Liver (tissue), 9 donors: ENCODE measurements around the gene TSHZ2. TPM values are rescaled to one million over a fixed set of nuclear protein-coding genes. Genes with fewer than 3 reads are reported as not detected.

Experiments
- DNase-seq: peaks from one replicate; pipeline ENCODE4 v3.0.0-alpha.2; 2017; ENCODE audit warnings: low spot score
- H3K27ac ChIP-seq, 2 donors: one replicate each; pipeline ENCODE4 v1.7.0; 2013; ENCODE audit warnings: inconsistent platforms in 2 of 2, low read length in 2 of 2, control low read depth in 1 of 2, low read depth in 1 of 2, mild to moderate bottlenecking in 1 of 2
- H3K27me3 ChIP-seq, 4 donors: one replicate each; pipeline versions ENCODE4 v1.6.1 to v1.7.0; 2013; ENCODE audit warnings: low read length in 3 of 4, inconsistent platforms in 1 of 4, mild to moderate bottlenecking in 1 of 4, moderate library complexity in 1 of 4; ENCODE audit not compliant: control insufficient read depth in 4 of 4, insufficient read depth in 4 of 4
- H3K36me3 ChIP-seq, 4 donors: one replicate each; pipeline versions ENCODE4 v1.6.1 to v1.7.0; 2013; ENCODE audit warnings: low read length in 3 of 4, mild to moderate bottlenecking in 3 of 4, low read depth in 1 of 4, moderate library complexity in 1 of 4; ENCODE audit not compliant: control insufficient read depth in 4 of 4, insufficient read depth in 3 of 4
- H3K4me1 ChIP-seq, 4 donors: one replicate each; pipeline versions ENCODE4 v1.6.1 to v1.7.0; 2013; ENCODE audit warnings: low read length in 3 of 4, mild to moderate bottlenecking in 3 of 4, moderate library complexity in 1 of 4; ENCODE audit not compliant: control insufficient read depth in 4 of 4, insufficient read depth in 4 of 4
- H3K4me3 ChIP-seq, 3 donors: one replicate each; pipeline versions ENCODE4 v1.6.1 to v1.7.0; 2013; ENCODE audit warnings: low read length in 3 of 3, control low read depth in 1 of 3, low read depth in 1 of 3, mild to moderate bottlenecking in 1 of 3
- H3K9ac ChIP-seq, 2 donors: one replicate each; pipeline ENCODE4 v1.7.0; 2013; ENCODE audit warnings: low read length in 2 of 2, mild to moderate bottlenecking in 2 of 2, moderate library complexity in 2 of 2, control low read depth in 1 of 2, low read depth in 1 of 2
- H3K9me3 ChIP-seq, 4 donors: one replicate each; pipeline versions ENCODE4 v1.6.1 to v1.7.0; 2013; ENCODE audit warnings: low read length in 3 of 4; ENCODE audit not compliant: control insufficient read depth in 4 of 4
- EGR1 ChIP-seq, 2 donors: IDR thresholded peaks; 2 replicates each; pipeline ENCODE4 v1.6.1; 2016 to 2018; ENCODE audit warnings: antibody characterized with exemption in 2 of 2, low read depth in 2 of 2
- FOXA1 ChIP-seq: IDR thresholded peaks from 2 replicates; pipeline ENCODE4 v1.6.1; 2016; ENCODE audit warnings: antibody characterized with exemption
- FOXA2 ChIP-seq: IDR thresholded peaks from 2 replicates; pipeline ENCODE4 v1.6.1; 2016; ENCODE audit warnings: antibody characterized with exemption
- GABPA ChIP-seq, 2 donors: IDR thresholded peaks in 1 of 2; conservative IDR thresholded peaks in 1 of 2; 2 replicates each; pipeline ENCODE4 v1.6.1; 2016; ENCODE audit warnings: antibody characterized with exemption in 2 of 2, mild to moderate bottlenecking in 1 of 2, moderate library complexity in 1 of 2
- HNF4A ChIP-seq, 2 donors: conservative IDR thresholded peaks; 2 replicates each; pipeline ENCODE4 v1.6.1; 2016; ENCODE audit warnings: antibody characterized with exemption in 2 of 2, mild to moderate bottlenecking in 2 of 2
- HNF4G ChIP-seq: IDR thresholded peaks from 2 replicates; pipeline ENCODE4 v1.6.1; 2016; ENCODE audit warnings: antibody characterized with exemption
- JUND ChIP-seq, 2 donors: IDR thresholded peaks; 2 replicates each; pipeline ENCODE4 v1.6.1; 2016; ENCODE audit warnings: antibody characterized with exemption in 2 of 2
- NR2F2 ChIP-seq: IDR thresholded peaks from 2 replicates; pipeline ENCODE4 v1.6.1; 2016; ENCODE audit warnings: antibody characterized with exemption
- RAD21 ChIP-seq, 2 donors: IDR thresholded peaks; 2 replicates each; pipeline ENCODE4 v1.6.1; 2016; ENCODE audit warnings: antibody characterized with exemption in 2 of 2, mild to moderate bottlenecking in 2 of 2
- RXRA ChIP-seq, 2 donors: IDR thresholded peaks; 2 replicates each; pipeline ENCODE4 v1.6.1; 2017 to 2018; ENCODE audit warnings: antibody characterized with exemption in 2 of 2, mild to moderate bottlenecking in 1 of 2
- SP1 ChIP-seq: IDR thresholded peaks from 2 replicates; pipeline ENCODE4 v1.6.1; 2018; ENCODE audit warnings: antibody characterized with exemption, mild to moderate bottlenecking
- TAF1 ChIP-seq: conservative IDR thresholded peaks from 2 replicates; pipeline ENCODE4 v1.6.1; 2016; ENCODE audit warnings: antibody characterized with exemption, mild to moderate bottlenecking
- YY1 ChIP-seq: IDR thresholded peaks from 2 replicates; pipeline ENCODE4 v1.6.1; 2016; ENCODE audit warnings: antibody characterized with exemption, mild to moderate bottlenecking
- WGBS: extraction: QIAGEN DNeasy Blood & Tissue Kit; methylation state at CpG from one replicate; pipeline ENCODE4 v1.1.7; 2013; 5-methylcytosine and 5-hydroxymethylcytosine counted together
- polyA plus RNA-seq, 2 donors: library from polyadenylated mRNA; stranded (reverse) in 1 of 2; unstranded in 1 of 2; fragments of 200-250 nt in 1 of 2; fragments of >200 nt in 1 of 2; fragmentation: Nextera tagmentation in 1 of 2; extraction: Ambion mirVana in 1 of 2; gene quantifications; one replicate each; pipeline versions ENCODE4 v1.2.1 to v1.2.3, GENCODE V29; 2013 to 2015
- total RNA-seq, 2 donors: library from RNA; depleted of rRNA; stranded (reverse); fragments of >200 nt; gene quantifications; one replicate each; pipeline ENCODE4 v1.2.3, GENCODE V29; 2014
- TF ChIP-seq, protein P1 (sequence below): IDR thresholded peaks from 2 replicates; pipeline ENCODE4 v1.6.1; 2016; ENCODE audit warnings: antibody characterized with exemption
- TF ChIP-seq, protein P2 (sequence below): IDR thresholded peaks from 2 replicates; pipeline ENCODE4 v1.6.1; 2016; ENCODE audit warnings: antibody characterized with exemption, mild to moderate bottlenecking
- TF ChIP-seq, protein P3 (sequence below): fragments of 150-350 bp; IDR thresholded peaks from 2 replicates; pipeline ENCODE4 v1.5.1; 2017; ENCODE audit warnings: improper control_type of control experiment, low read depth, low read length; ENCODE audit not compliant: missing input control
- TF ChIP-seq, protein P4 (sequence below): IDR thresholded peaks from 2 replicates; pipeline ENCODE4 v1.6.1; 2016; ENCODE audit warnings: antibody characterized with exemption
- TF ChIP-seq, protein P5 (sequence below): IDR thresholded peaks from 2 replicates; pipeline ENCODE4 v1.6.1; 2016; ENCODE audit warnings: antibody characterized with exemption
- donor health status: healthy.
- donor health status: healthy.
- donor health status: healthy.
- donor health status: healthy.
- donor health status: healthy.

The TSHZ2 gene
- total and polyA plus RNA-seq, 4 donors, result 2.9 to 11.3 (median 7.8) TPM

DNA sequence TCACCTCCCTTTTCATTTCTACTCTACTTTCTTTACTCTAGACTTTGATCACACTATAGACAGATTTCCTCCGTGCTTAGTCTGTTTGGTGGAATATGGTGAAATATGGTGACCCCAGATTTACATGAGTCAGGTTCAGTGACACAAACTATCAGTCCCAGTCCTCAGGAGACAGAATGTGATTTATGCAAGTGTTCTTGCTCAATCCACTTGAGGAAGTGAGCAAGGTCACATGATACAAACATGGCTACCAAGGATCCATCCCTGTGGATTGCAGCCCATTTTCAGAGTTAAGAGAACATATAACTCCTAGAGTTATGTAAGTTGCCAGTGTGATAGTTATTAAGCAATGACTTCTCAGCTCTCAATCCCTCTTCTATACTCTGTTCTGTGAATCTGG is 23.7 kb upstream of the TSHZ2 start:
- Histone ChIP-seq H3K4me3 (no peak overlapping the region), H3K4me1 (peaks cover 0 to 19% (median 3%) of the 10 kb centered on the region in 4 donors), H3K27me3 (no peaks in the 10 kb centered on the region), H3K36me3 (no peaks in the 10 kb centered on the region), H3K9me3 (no peaks in the 10 kb centered on the region), H3K27ac (no peak overlapping the region), H3K9ac (no peak overlapping the region)
- TF ChIP-seq FOXA2 (no peak), HNF4A (conservative IDR thresholded peaks at IDR 0.05) (no peak), SP1 (no peak), RXRA (IDR thresholded peaks at IDR 0.05) (no peak), GABPA (IDR thresholded peaks at IDR 0.05 in 1 of 2, conservative IDR thresholded peaks at IDR 0.05 in 1 of 2) (no peak), RAD21 (IDR thresholded peaks at IDR 0.05) (no peak), YY1 (no peak), HNF4G (no peak)
- TF ChIP-seq, protein P1, sequence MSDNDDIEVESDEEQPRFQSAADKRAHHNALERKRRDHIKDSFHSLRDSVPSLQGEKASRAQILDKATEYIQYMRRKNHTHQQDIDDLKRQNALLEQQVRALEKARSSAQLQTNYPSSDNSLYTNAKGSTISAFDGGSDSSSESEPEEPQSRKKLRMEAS, result no peak
- TF ChIP-seq, protein P2, sequence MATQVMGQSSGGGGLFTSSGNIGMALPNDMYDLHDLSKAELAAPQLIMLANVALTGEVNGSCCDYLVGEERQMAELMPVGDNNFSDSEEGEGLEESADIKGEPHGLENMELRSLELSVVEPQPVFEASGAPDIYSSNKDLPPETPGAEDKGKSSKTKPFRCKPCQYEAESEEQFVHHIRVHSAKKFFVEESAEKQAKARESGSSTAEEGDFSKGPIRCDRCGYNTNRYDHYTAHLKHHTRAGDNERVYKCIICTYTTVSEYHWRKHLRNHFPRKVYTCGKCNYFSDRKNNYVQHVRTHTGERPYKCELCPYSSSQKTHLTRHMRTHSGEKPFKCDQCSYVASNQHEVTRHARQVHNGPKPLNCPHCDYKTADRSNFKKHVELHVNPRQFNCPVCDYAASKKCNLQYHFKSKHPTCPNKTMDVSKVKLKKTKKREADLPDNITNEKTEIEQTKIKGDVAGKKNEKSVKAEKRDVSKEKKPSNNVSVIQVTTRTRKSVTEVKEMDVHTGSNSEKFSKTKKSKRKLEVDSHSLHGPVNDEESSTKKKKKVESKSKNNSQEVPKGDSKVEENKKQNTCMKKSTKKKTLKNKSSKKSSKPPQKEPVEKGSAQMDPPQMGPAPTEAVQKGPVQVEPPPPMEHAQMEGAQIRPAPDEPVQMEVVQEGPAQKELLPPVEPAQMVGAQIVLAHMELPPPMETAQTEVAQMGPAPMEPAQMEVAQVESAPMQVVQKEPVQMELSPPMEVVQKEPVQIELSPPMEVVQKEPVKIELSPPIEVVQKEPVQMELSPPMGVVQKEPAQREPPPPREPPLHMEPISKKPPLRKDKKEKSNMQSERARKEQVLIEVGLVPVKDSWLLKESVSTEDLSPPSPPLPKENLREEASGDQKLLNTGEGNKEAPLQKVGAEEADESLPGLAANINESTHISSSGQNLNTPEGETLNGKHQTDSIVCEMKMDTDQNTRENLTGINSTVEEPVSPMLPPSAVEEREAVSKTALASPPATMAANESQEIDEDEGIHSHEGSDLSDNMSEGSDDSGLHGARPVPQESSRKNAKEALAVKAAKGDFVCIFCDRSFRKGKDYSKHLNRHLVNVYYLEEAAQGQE, result no peak
- TF ChIP-seq, protein P3, sequence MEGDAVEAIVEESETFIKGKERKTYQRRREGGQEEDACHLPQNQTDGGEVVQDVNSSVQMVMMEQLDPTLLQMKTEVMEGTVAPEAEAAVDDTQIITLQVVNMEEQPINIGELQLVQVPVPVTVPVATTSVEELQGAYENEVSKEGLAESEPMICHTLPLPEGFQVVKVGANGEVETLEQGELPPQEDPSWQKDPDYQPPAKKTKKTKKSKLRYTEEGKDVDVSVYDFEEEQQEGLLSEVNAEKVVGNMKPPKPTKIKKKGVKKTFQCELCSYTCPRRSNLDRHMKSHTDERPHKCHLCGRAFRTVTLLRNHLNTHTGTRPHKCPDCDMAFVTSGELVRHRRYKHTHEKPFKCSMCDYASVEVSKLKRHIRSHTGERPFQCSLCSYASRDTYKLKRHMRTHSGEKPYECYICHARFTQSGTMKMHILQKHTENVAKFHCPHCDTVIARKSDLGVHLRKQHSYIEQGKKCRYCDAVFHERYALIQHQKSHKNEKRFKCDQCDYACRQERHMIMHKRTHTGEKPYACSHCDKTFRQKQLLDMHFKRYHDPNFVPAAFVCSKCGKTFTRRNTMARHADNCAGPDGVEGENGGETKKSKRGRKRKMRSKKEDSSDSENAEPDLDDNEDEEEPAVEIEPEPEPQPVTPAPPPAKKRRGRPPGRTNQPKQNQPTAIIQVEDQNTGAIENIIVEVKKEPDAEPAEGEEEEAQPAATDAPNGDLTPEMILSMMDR, result no peak
- DNase-seq, result no peak
- WGBS, result 83% methylated on average over 1 of the region's 1 CpG

DNA sequence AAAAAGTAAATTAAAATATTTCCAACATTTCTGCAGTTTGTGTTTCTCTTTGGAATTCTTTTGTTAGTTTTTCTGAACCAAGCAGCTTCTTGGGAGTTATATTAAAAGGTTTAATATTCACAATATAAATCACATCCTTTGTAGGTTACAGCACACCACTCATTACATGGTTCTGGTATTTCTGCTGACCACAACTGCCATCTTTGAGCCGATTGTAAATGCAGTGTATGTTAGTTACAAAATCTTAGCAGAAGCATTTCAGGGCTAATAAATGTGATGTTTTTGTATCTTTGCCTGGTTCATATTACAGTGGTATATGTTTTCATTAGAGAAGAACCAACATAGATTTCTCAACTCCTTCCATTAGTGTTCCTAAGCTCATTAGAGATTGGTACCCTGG is 19.1 kb upstream of the TSHZ2 start:
- WGBS, result 92% methylated on average over 1 of the region's 1 CpG
- H3K9me3 ChIP-seq, result no peaks in the 10 kb centered on the region
- H3K27me3 ChIP-seq, result no peaks in the 10 kb centered on the region
- H3K27ac ChIP-seq, result no peak overlapping the region
- no peak for DNase-seq
- H3K36me3 ChIP-seq, result no peaks in the 10 kb centered on the region
- no peak overlapping the region for H3K4me3 ChIP-seq
- no peaks in the 10 kb centered on the region for H3K4me1 ChIP-seq
- H3K9ac ChIP-seq, result no peak overlapping the region
- no peak for TF ChIP-seq FOXA2
- TF ChIP-seq, protein P4, sequence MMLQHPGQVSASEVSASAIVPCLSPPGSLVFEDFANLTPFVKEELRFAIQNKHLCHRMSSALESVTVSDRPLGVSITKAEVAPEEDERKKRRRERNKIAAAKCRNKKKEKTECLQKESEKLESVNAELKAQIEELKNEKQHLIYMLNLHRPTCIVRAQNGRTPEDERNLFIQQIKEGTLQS, result no peak
- TF ChIP-seq, protein P3, result no peak
- TF ChIP-seq HNF4G, result no peak
- no peak for TF ChIP-seq NR2F2
- TF ChIP-seq GABPA (IDR thresholded peaks at IDR 0.05 in 1 of 2, conservative IDR thresholded peaks at IDR 0.05 in 1 of 2), result no peak
- no peak for TF ChIP-seq RAD21 (IDR thresholded peaks at IDR 0.05)
- TF ChIP-seq TAF1, result no peak
- TF ChIP-seq JUND (IDR thresholded peaks at IDR 0.05), result no peak
- TF ChIP-seq, protein P1, result no peak
- TF ChIP-seq HNF4A (conservative IDR thresholded peaks at IDR 0.05), result no peak
- TF ChIP-seq, protein P2, result no peak
- TF ChIP-seq, protein P5, sequence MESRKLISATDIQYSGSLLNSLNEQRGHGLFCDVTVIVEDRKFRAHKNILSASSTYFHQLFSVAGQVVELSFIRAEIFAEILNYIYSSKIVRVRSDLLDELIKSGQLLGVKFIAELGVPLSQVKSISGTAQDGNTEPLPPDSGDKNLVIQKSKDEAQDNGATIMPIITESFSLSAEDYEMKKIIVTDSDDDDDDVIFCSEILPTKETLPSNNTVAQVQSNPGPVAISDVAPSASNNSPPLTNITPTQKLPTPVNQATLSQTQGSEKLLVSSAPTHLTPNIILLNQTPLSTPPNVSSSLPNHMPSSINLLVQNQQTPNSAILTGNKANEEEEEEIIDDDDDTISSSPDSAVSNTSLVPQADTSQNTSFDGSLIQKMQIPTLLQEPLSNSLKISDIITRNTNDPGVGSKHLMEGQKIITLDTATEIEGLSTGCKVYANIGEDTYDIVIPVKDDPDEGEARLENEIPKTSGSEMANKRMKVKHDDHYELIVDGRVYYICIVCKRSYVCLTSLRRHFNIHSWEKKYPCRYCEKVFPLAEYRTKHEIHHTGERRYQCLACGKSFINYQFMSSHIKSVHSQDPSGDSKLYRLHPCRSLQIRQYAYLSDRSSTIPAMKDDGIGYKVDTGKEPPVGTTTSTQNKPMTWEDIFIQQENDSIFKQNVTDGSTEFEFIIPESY, result no peak
- TF ChIP-seq EGR1 (IDR thresholded peaks at IDR 0.05; ENCODE audit: low read depth in 2 of 2), result no peak
- no peak for TF ChIP-seq FOXA1
- no peak for TF ChIP-seq SP1
- TF ChIP-seq YY1, result no peak
